BJ (cell line): Measurements from ENCODE around the gene SORCS3. TPM values are rescaled to one million over a fixed set of nuclear protein-coding genes. Genes with fewer than 3 reads are reported as not detected.

Source experiments
- CTCF ChIA-PET: fragments of 350-600 bp; formaldehyde crosslinking; extraction: SDS; loops from one replicate; lab custom pipeline; 2021; ENCODE audit warnings: antibody characterized with exemption, inconsistent platforms; lab: Yijun Ruan, JAX
- POLR2A ChIA-PET: fragments of 300-600 bp; sonication (Branson Sonifier 250); formaldehyde crosslinking; extraction: SDS; loops from one replicate; lab custom pipeline; 2021; ENCODE audit warnings: antibody characterized with exemption; lab: Charles Lee
- DNase-seq: peaks from one replicate; pipeline ENCODE4 v3.0.0-alpha.2; 2011; ENCODE audit warnings: low read depth
- H3K27me3 ChIP-seq: 2 replicates; pipeline ENCODE4 v1.6.0; 2011; ENCODE audit warnings: low read length; ENCODE audit not compliant: control insufficient read depth, insufficient read depth
- H3K36me3 ChIP-seq: 2 replicates; pipeline ENCODE4 v1.5.1; 2011; ENCODE audit warnings: low read length; ENCODE audit not compliant: control insufficient read depth, insufficient read depth
- H3K4me3 ChIP-seq: 2 replicates; pipeline ENCODE4 v1.5.1; 2011; ENCODE audit warnings: low read depth, mild to moderate bottlenecking, control low read depth, low read length
- polyA plus RNA-seq: library from polyadenylated mRNA; depleted of rRNA; stranded (reverse); fragments of >200 nt; gene quantifications from 2 replicates; pipeline ENCODE4 v1.2.3, GENCODE V29; 2011
- TF ChIP-seq, protein P1 (sequence below): IDR thresholded peaks from 2 replicates; pipeline ENCODE4 v1.5.1; 2011; ENCODE audit warnings: low read depth, mild to moderate bottlenecking, control low read depth, inconsistent platforms, low read length, moderate library complexity; ENCODE audit not compliant: insufficient read depth

The SORCS3 gene
- polyA plus RNA-seq, 1 experiment = not detected

DNA sequence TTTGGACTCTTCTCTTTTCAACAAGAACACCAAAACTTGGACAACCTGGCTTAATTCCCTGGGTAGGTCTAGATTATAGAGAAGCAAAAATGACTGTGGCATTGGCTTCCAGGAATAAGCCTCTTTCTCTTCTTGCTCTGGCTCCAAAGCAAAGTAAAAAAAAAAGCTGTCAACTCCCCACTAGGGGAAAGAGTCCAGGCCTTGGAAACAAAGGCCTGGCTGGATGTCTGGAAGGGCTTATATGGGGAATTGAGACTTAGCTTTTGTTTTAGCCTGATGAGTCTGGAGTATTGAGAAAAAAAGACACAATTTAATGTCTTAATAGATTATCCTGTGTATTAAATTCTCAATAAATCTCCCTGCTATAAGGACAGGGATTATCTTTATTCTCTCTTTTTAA, 300.6 kb downstream of the SORCS3 start:
- ChIA-PET POLR2A (no interaction called here), CTCF (no interaction called here)
- Histone ChIP-seq H3K4me3 (no peak overlapping the region), H3K36me3 (no peaks in the 10 kb centered on the region), H3K27me3 (no peaks in the 10 kb centered on the region)
- no peak for DNase-seq
- TF ChIP-seq, protein P1, sequence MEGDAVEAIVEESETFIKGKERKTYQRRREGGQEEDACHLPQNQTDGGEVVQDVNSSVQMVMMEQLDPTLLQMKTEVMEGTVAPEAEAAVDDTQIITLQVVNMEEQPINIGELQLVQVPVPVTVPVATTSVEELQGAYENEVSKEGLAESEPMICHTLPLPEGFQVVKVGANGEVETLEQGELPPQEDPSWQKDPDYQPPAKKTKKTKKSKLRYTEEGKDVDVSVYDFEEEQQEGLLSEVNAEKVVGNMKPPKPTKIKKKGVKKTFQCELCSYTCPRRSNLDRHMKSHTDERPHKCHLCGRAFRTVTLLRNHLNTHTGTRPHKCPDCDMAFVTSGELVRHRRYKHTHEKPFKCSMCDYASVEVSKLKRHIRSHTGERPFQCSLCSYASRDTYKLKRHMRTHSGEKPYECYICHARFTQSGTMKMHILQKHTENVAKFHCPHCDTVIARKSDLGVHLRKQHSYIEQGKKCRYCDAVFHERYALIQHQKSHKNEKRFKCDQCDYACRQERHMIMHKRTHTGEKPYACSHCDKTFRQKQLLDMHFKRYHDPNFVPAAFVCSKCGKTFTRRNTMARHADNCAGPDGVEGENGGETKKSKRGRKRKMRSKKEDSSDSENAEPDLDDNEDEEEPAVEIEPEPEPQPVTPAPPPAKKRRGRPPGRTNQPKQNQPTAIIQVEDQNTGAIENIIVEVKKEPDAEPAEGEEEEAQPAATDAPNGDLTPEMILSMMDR = no peak

GRCh38 chr10:104947314-104947713, 306.2 kb downstream of the SORCS3 start:
- CTCF ChIA-PET = no interaction called here
- H3K27me3 ChIP-seq = no peaks in the 10 kb centered on the region
- no peak overlapping the region for H3K4me3 ChIP-seq
- no peaks in the 10 kb centered on the region for H3K36me3 ChIP-seq
- POLR2A ChIA-PET = no interaction called here
- TF ChIP-seq, protein P1 = no peak
- DNase-seq = no peak

GRCh38 chr10:104957178-104957841, 316.2 kb downstream of the SORCS3 start:
- CTCF ChIA-PET = no interaction called here
- DNase-seq = no peak
- TF ChIP-seq, protein P1 = no peak
- Histone ChIP-seq H3K27me3 (no peaks in the 10 kb centered on the region), H3K4me3 (no peak overlapping the region), H3K36me3 (no peaks in the 10 kb centered on the region)
- POLR2A ChIA-PET = no interaction called here

GRCh38 chr10:104966563-104967297, 325.6 kb downstream of the SORCS3 start:
- ChIA-PET CTCF (no interaction called here), POLR2A (no interaction called here)
- TF ChIP-seq, protein P1 = no peak
- Histone ChIP-seq H3K36me3 (no peaks in the 10 kb centered on the region), H3K4me3 (no peak overlapping the region), H3K27me3 (no peaks in the 10 kb centered on the region)
- DNase-seq = no peak

DNA sequence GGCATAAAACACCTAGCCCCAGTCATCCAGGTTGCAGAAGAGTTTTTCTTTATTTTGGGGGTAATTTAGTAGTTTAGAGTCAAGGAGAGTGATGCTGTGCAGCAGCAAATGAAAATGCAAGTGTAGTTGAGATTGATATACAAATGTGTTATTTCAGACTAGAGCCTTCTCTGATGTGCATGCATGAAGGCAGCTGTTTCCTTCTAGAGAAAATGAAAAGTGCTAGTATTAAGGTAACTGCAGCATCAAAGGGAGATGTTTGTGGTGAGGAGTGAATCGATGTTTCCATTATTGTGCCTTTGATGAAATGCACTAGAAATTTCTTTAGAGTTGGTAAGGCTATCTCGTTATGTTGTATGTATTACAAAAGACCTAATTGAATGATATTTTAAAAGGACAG, 339.3 kb downstream of the SORCS3 start:
- ChIA-PET POLR2A (no interaction called here), CTCF (no interaction called here)
- no peak overlapping the region for H3K4me3 ChIP-seq
- H3K36me3 ChIP-seq = no peaks in the 10 kb centered on the region
- TF ChIP-seq, protein P1 = no peak
- H3K27me3 ChIP-seq = no peaks in the 10 kb centered on the region
- no peak for DNase-seq
